Measurements from ENCODE around the gene RRP15. TPM values are rescaled to one million over a fixed set of nuclear protein-coding genes. Genes with fewer than 3 reads are reported as not detected.

Gene RRP15
- polyA plus RNA-seq, 3 donors = 0.81 to 7.6 (median 4.6) TPM

DNA sequence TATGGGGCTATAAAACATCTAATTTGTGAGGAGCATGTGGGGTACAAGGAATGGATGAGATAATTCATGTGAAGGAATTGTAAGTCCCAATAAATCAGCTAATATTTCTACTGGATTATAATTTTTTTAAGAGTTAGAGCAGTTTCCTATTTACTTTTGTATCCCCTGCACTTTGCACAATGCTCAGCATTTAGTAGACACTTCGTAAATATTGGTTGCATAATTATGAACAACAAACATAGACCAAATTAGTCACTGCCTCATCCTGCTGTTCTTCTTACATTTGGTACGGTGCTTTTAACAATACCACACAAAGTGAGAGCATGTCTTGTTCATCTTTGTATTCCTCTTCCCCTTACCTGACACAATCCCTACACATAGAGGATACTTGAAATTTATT lies 27.1 kb upstream of the RRP15 start:
- no CpG with 5 or more reads among the region's 2 CpGs for WGBS (ENCODE audit: insufficient coverage)

GRCh38 chr1:218259339-218259738 lies 25.8 kb upstream of the RRP15 start:
- intact Hi-C loops (cut with micrococcal nuclease) = no loop called here
- Mint-ChIP-seq H3K27ac (no peak overlapping the region), H3K36me3 (no peaks in the 10 kb centered on the region), H3K4me1 (no peaks in the 10 kb centered on the region), H3K4me3 (no peak overlapping the region), H3K9me3 (peaks cover 0 to 2% (median 0%) of the 10 kb centered on the region in 7 donors), H3K27me3 (ENCODE audit: low read depth in 3 of 3) (peaks cover 0 to 8% (median 4%) of the 10 kb centered on the region in 3 donors)
- H3K4me2 ChIP-seq (replicated peaks; ENCODE audit: extremely low read depth, low read length, poor library complexity, severe bottlenecking) = no peak overlapping the region
- H4K20me1 ChIP-seq (ENCODE audit: insufficient read depth, low read length) = no peaks in the 10 kb centered on the region
- no peak overlapping the region for H2AFZ ChIP-seq (ENCODE audit: insufficient read depth, low read depth, low read length, poor library complexity, severe bottlenecking)
- H3K36me3 ChIP-seq (replicated peaks in 1 of 2; ENCODE audit: control insufficient read depth in 1 of 2, insufficient read depth in 2 of 2, low read length in 2 of 2) = no peaks in the 10 kb centered on the region
- no peak overlapping the region for H3K4me3 ChIP-seq (replicated peaks in 1 of 3; ENCODE audit: low read depth in 2 of 3, low read length in 3 of 3)
- no peaks in the 10 kb centered on the region for H3K4me1 ChIP-seq (ENCODE audit: control insufficient read depth in 1 of 2, insufficient read depth in 2 of 2, low read length in 2 of 2)
- H3K27me3 ChIP-seq (ENCODE audit: control insufficient read depth in 2 of 2, insufficient read depth in 2 of 2, low read length in 2 of 2) = no peaks in the 10 kb centered on the region
- H3K79me2 ChIP-seq (ENCODE audit: insufficient read depth, low read length) = no peaks in the 10 kb centered on the region
- WGBS (ENCODE audit: insufficient coverage) = no CpG with 5 or more reads among the region's 1 CpG
- TF ChIP-seq, protein P1, sequence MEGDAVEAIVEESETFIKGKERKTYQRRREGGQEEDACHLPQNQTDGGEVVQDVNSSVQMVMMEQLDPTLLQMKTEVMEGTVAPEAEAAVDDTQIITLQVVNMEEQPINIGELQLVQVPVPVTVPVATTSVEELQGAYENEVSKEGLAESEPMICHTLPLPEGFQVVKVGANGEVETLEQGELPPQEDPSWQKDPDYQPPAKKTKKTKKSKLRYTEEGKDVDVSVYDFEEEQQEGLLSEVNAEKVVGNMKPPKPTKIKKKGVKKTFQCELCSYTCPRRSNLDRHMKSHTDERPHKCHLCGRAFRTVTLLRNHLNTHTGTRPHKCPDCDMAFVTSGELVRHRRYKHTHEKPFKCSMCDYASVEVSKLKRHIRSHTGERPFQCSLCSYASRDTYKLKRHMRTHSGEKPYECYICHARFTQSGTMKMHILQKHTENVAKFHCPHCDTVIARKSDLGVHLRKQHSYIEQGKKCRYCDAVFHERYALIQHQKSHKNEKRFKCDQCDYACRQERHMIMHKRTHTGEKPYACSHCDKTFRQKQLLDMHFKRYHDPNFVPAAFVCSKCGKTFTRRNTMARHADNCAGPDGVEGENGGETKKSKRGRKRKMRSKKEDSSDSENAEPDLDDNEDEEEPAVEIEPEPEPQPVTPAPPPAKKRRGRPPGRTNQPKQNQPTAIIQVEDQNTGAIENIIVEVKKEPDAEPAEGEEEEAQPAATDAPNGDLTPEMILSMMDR (IDR thresholded peaks at IDR 0.05) = no peak
- H3K9ac ChIP-seq (ENCODE audit: insufficient read depth, low read length, poor library complexity, severe bottlenecking) = no peak overlapping the region
- H3K9me3 ChIP-seq (replicated peaks in 1 of 2; ENCODE audit: control insufficient read depth in 1 of 2, insufficient read depth in 1 of 2, low read length in 2 of 2) = no peaks in the 10 kb centered on the region
- no peak for DNase-seq
- no peak overlapping the region for H3K27ac ChIP-seq (ENCODE audit: low read depth in 1 of 2, low read length in 2 of 2)

More for the DNA sequence above, 27.1 kb upstream of the RRP15 start:
- H3K4me3 Mint-ChIP-seq = no peak overlapping the region
- no peaks in the 10 kb centered on the region for H3K27me3 ChIP-seq (ENCODE audit: control insufficient read depth in 2 of 2, insufficient read depth in 2 of 2, low read length in 2 of 2)
- H3K36me3 Mint-ChIP-seq = no peaks in the 10 kb centered on the region
- no peaks in the 10 kb centered on the region for H3K4me1 Mint-ChIP-seq
- no peak for DNase-seq
- no peaks in the 10 kb centered on the region for H4K20me1 ChIP-seq (ENCODE audit: insufficient read depth, low read length)
- H3K27ac ChIP-seq (ENCODE audit: low read depth in 1 of 2, low read length in 2 of 2) = no peak overlapping the region
- H2AFZ ChIP-seq (ENCODE audit: insufficient read depth, low read depth, low read length, poor library complexity, severe bottlenecking) = no peak overlapping the region
- H3K9me3 Mint-ChIP-seq = peaks cover 0 to 2% (median 0%) of the 10 kb centered on the region in 7 donors
- no peaks in the 10 kb centered on the region for H3K79me2 ChIP-seq (ENCODE audit: insufficient read depth, low read length)
- no peaks in the 10 kb centered on the region for H3K4me1 ChIP-seq (ENCODE audit: control insufficient read depth in 1 of 2, insufficient read depth in 2 of 2, low read length in 2 of 2)
- H3K4me3 ChIP-seq (replicated peaks in 1 of 3; ENCODE audit: low read depth in 2 of 3, low read length in 3 of 3) = no peak overlapping the region
- TF ChIP-seq, protein P1 (IDR thresholded peaks at IDR 0.05) = no peak
- intact Hi-C loops (cut with micrococcal nuclease) = no loop called here
- H3K9me3 ChIP-seq (replicated peaks in 1 of 2; ENCODE audit: control insufficient read depth in 1 of 2, insufficient read depth in 1 of 2, low read length in 2 of 2) = no peaks in the 10 kb centered on the region
- peaks cover 0 to 7% (median 5%) of the 10 kb centered on the region in 3 donors for H3K27me3 Mint-ChIP-seq (ENCODE audit: low read depth in 3 of 3)
- no peaks in the 10 kb centered on the region for H3K36me3 ChIP-seq (replicated peaks in 1 of 2; ENCODE audit: control insufficient read depth in 1 of 2, insufficient read depth in 2 of 2, low read length in 2 of 2)
- no peak overlapping the region for H3K27ac Mint-ChIP-seq
- H3K4me2 ChIP-seq (replicated peaks; ENCODE audit: extremely low read depth, low read length, poor library complexity, severe bottlenecking) = no peak overlapping the region
- H3K9ac ChIP-seq (ENCODE audit: insufficient read depth, low read length, poor library complexity, severe bottlenecking) = no peak overlapping the region

All from CD14-positive monocyte (primary cell).